Ishikawa (cell line): ENCODE data around the gene INPP4B.

ENCODE experiments used
- EP300 ChIP-seq: IDR thresholded peaks from 2 replicates; pipeline ENCODE4 v1.6.1; 2012; ENCODE audit warnings: borderline replicate concordance
- FOXM1 ChIP-seq: IDR thresholded peaks from 2 replicates; pipeline ENCODE4 v1.6.1; 2012; ENCODE audit warnings: low read depth, borderline replicate concordance
- REST ChIP-seq: IDR thresholded peaks from 2 replicates; pipeline ENCODE4 v1.6.1; 2012; ENCODE audit warnings: low read depth, mild to moderate bottlenecking
- TAF1 ChIP-seq: IDR thresholded peaks from 2 replicates; pipeline ENCODE4 v1.6.1; 2012; ENCODE audit warnings: low read depth, mild to moderate bottlenecking
- TEAD4 ChIP-seq: IDR thresholded peaks from 2 replicates; pipeline ENCODE4 v1.6.1; 2012
- ZBTB7A ChIP-seq: IDR thresholded peaks from 2 replicates; pipeline ENCODE4 v1.6.1; 2012; ENCODE audit warnings: low read depth
- TF ChIP-seq, protein P1 (sequence below): IDR thresholded peaks from 2 replicates; pipeline ENCODE4 v1.6.1; 2012

DNA sequence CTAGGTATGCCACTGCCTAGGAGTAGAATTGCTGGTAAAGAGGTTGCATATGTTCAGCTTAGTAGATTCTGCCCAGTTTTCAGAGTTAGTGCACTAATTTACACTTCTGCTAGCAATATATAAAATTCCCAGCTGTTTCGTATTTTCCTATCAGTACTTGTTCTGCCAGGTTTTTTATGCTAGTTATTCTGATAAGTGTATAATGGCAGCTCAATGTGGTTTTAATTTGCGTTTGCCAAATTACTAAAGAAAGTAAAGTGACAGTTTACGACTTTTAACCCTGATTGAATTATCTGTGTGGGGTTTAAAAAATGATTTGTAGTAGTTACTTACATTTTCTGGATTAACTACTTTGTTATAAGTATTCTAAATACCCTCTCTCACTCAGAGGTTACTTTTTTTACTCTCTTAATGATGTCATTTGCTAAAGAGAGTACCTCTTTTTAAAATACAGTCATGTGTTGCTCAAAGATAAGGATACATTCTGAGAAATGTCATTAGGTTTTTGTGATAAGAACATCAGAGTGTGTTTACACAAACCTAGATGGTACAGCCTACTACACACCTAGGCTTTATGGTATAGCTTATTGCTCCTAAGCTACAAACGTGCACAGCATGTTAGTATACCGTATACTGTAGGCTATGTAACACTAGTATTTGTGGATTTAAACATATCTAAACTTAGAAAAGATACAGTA is 846.5 kb downstream of the INPP4B start:
- TF ChIP-seq, protein P1, sequence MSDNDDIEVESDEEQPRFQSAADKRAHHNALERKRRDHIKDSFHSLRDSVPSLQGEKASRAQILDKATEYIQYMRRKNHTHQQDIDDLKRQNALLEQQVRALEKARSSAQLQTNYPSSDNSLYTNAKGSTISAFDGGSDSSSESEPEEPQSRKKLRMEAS: no peak
- TF ChIP-seq EP300: no peak
- no peak for TF ChIP-seq REST
- TF ChIP-seq TAF1: no peak
- TF ChIP-seq FOXM1: no peak
- no peak for TF ChIP-seq TEAD4
- TF ChIP-seq ZBTB7A: no peak
